GM21360 (cell line): Measurements from ENCODE around the gene FSTL4.

Experiments
- ATAC-seq: cut with Tn5 transposase; IDR thresholded peaks from one replicate; pipeline ENCODE4 v1.9.1; 2021; ENCODE audit warnings: mild to moderate bottlenecking, moderate library complexity; ENCODE audit not compliant: unreplicated experiment

The FSTL4 gene

GRCh38 chr5:133277744-133278143 is 334.6 kb downstream of the FSTL4 start:
- ATAC-seq = no peak

- ATAC-seq = no peak
These were observed 336.2 kb downstream of the FSTL4 start for GRCh38 chr5:133276171-133276570.

GRCh38 chr5:133275631-133276030 is 336.7 kb downstream of the FSTL4 start:
- ATAC-seq = no peak

- no peak for ATAC-seq
These were observed 337.8 kb downstream of the FSTL4 start for GRCh38 chr5:133274597-133274935.

GRCh38 chr5:133273661-133274596 is 338.4 kb downstream of the FSTL4 start:
- no peak for ATAC-seq

GRCh38 chr5:133272345-133272744 is 340.0 kb downstream of the FSTL4 start:
- ATAC-seq = no peak

GRCh38 chr5:133271606-133272005 is 340.7 kb downstream of the FSTL4 start:
- no peak for ATAC-seq

- no peak for ATAC-seq
These were observed 342.6 kb downstream of the FSTL4 start for GRCh38 chr5:133269691-133270090.

GRCh38 chr5:133267601-133268000 is 344.7 kb downstream of the FSTL4 start:
- ATAC-seq = no peak

- ATAC-seq = no peak
These were observed 345.4 kb downstream of the FSTL4 start for GRCh38 chr5:133266966-133267365.

GRCh38 chr5:133266527-133266878 is 345.8 kb downstream of the FSTL4 start:
- no peak for ATAC-seq

- ATAC-seq = no peak
These were observed 346.4 kb downstream of the FSTL4 start for GRCh38 chr5:133265720-133266526.

- ATAC-seq = no peak
These were observed 347.1 kb downstream of the FSTL4 start for GRCh38 chr5:133265257-133265656.

GRCh38 chr5:133262690-133263089 is 349.7 kb downstream of the FSTL4 start:
- no peak for ATAC-seq

GRCh38 chr5:133261993-133262392 is 350.3 kb downstream of the FSTL4 start:
- no peak for ATAC-seq

- ATAC-seq = no peak
These were observed 351.6 kb downstream of the FSTL4 start for GRCh38 chr5:133260715-133261114.

GRCh38 chr5:133259199-133259997 is 352.9 kb downstream of the FSTL4 start:
- no peak for ATAC-seq

GRCh38 chr5:133257977-133258376 is 354.4 kb downstream of the FSTL4 start:
- ATAC-seq = no peak

GRCh38 chr5:133256276-133256675 is 356.1 kb downstream of the FSTL4 start:
- ATAC-seq = no peak

GRCh38 chr5:133254803-133255202 is 357.5 kb downstream of the FSTL4 start:
- ATAC-seq = no peak

- no peak for ATAC-seq
These were observed 358.7 kb downstream of the FSTL4 start for GRCh38 chr5:133253671-133254070.
